Measurements from ENCODE around the gene C17orf75.

DNA sequence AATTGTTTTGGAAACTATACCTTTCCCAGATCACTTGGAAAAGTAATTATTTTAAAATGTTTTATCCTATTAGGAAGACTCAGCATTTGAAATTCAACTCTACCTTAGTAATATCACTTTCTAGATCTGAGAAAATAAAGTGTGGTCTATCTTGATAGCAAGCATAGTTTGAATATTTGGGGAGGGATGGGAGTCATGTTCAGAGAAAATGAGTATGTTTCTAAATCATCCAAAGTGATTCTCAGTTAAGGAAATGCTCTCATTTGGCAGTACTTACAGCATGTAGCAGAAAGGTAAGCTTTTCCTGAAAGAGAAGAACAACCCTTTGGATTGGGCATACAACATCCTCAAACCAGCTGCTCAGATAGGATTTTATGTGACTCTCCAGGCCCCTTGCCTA is 6.9 kb downstream of the C17orf75 start:
- TF ChIP-seq, protein P1, sequence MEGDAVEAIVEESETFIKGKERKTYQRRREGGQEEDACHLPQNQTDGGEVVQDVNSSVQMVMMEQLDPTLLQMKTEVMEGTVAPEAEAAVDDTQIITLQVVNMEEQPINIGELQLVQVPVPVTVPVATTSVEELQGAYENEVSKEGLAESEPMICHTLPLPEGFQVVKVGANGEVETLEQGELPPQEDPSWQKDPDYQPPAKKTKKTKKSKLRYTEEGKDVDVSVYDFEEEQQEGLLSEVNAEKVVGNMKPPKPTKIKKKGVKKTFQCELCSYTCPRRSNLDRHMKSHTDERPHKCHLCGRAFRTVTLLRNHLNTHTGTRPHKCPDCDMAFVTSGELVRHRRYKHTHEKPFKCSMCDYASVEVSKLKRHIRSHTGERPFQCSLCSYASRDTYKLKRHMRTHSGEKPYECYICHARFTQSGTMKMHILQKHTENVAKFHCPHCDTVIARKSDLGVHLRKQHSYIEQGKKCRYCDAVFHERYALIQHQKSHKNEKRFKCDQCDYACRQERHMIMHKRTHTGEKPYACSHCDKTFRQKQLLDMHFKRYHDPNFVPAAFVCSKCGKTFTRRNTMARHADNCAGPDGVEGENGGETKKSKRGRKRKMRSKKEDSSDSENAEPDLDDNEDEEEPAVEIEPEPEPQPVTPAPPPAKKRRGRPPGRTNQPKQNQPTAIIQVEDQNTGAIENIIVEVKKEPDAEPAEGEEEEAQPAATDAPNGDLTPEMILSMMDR (IDR thresholded peaks at IDR 0.05), result no peak
- TF ChIP-seq POLR2A (IDR thresholded peaks at IDR 0.05) (no peak), EP300 (IDR thresholded peaks at IDR 0.05) (no peak)
